ENCODE results near the gene CDC42BPA. TPM values are rescaled to one million over a fixed set of nuclear protein-coding genes. Genes with fewer than 3 reads are reported as not detected.

The CDC42BPA gene
- total and polyA plus RNA-seq, 2 of the 13 experiments (the other 11 are each of a cell fraction or from before 2014, with no cell fraction given), result 6.5 to 16.0 TPM

- TF ChIP-seq TAF1 (CRISPR knock-in tag; IDR thresholded peaks at IDR 0.05), result no peak
- TF ChIP-seq CEBPG (CRISPR knock-in tag; IDR thresholded peaks at IDR 0.05), result peak; percentile 67; the same call in 1 of the 2 replicates
- peak in 1 of 2 experiments; percentile 66; a peak in 2 of 4 replicates for TF ChIP-seq ATF4 (CRISPR knock-in tag; IDR thresholded peaks at IDR 0.05)
- TF ChIP-seq ZBTB38 (CRISPR knock-in tag; IDR thresholded peaks at IDR 0.05), result no peak
- no peak for TF ChIP-seq ATF6 (CRISPR knock-in tag; conservative IDR thresholded peaks at IDR 0.05)
- no peak for TF ChIP-seq ZBTB26 (CRISPR knock-in tag; IDR thresholded peaks at IDR 0.05; ENCODE audit: borderline replicate concordance)
- no peak for TF ChIP-seq THAP11 (CRISPR knock-in tag; IDR thresholded peaks at IDR 0.05)
- no peak for TF ChIP-seq ZNF549 (CRISPR knock-in tag; IDR thresholded peaks at IDR 0.05)
- TF ChIP-seq MAFG (CRISPR knock-in tag; IDR thresholded peaks at IDR 0.05), result no peak
- peak; percentile 53; the same call in 1 of the 2 replicates for TF ChIP-seq GATAD2A (CRISPR knock-in tag; IDR thresholded peaks at IDR 0.05)
- no peak for TF ChIP-seq POLR2AphosphoS2 (IDR thresholded peaks at IDR 0.05; ENCODE audit: low read depth, low read length)
- TF ChIP-seq THAP9 (CRISPR knock-in tag; IDR thresholded peaks at IDR 0.05; ENCODE audit: borderline replicate concordance), result no peak
- TF ChIP-seq NFIC (IDR thresholded peaks at IDR 0.05; ENCODE audit: low read length), result no peak
- no peak for TF ChIP-seq ZNF292 (CRISPR knock-in tag; IDR thresholded peaks at IDR 0.05; ENCODE audit: borderline replicate concordance, low read depth)
- TF ChIP-seq IRF2 (CRISPR knock-in tag; IDR thresholded peaks at IDR 0.05), result no peak
- no peak for TF ChIP-seq ZC3H4 (CRISPR knock-in tag; IDR thresholded peaks at IDR 0.05; ENCODE audit: borderline replicate concordance)
- TF ChIP-seq TCF7L2 (IDR thresholded peaks at IDR 0.05; ENCODE audit: low read depth, low read length), result no peak
- no peak for TF ChIP-seq ZFX (CRISPR knock-in tag; IDR thresholded peaks at IDR 0.05; ENCODE audit: low read depth)
- no peak for TF ChIP-seq ZNF652 (CRISPR knock-in tag; IDR thresholded peaks at IDR 0.05; ENCODE audit: borderline replicate concordance, low read depth)
- TF ChIP-seq MAFF (IDR thresholded peaks at IDR 0.05; ENCODE audit: low read depth, low read length), result no peak
- TF ChIP-seq ZNF720 (CRISPR knock-in tag; IDR thresholded peaks at IDR 0.05), result no peak
- no peak for TF ChIP-seq ZNF770 (CRISPR knock-in tag; IDR thresholded peaks at IDR 0.05)
- no peak for TF ChIP-seq ZNF75D (CRISPR knock-in tag; IDR thresholded peaks at IDR 0.05; ENCODE audit: borderline replicate concordance)
These were observed 47.7 kb downstream of the CDC42BPA start (continued) for GRCh38 chr1:227270554-227270953.
